OCI-LY1 (cell line): ENCODE data around the gene RNF115.

Source experiments
- CTCF ChIP-seq: fragments of 200-600 bp; sonication (generic), shearing (Covaris generic); IDR thresholded peaks from 2 replicates; pipeline ENCODE4 v1.5.1; 2017; ENCODE audit warnings: mild to moderate bottlenecking, antibody characterized with exemption, low read length, moderate library complexity, mixed read lengths
- EZH2 ChIP-seq: fragments of 200-600 bp; sonication (generic), shearing (Covaris generic); IDR thresholded peaks from 2 replicates; pipeline ENCODE4 v1.8.0; 2017; ENCODE audit warnings: borderline replicate concordance, mixed run types, mild to moderate bottlenecking, antibody characterized with exemption, low read length, moderate library complexity, mixed read lengths

- TF ChIP-seq CTCF: no peak
- TF ChIP-seq EZH2: no peak
Observed at GRCh38 chr1:145785547-145785946, 38.3 kb downstream of the RNF115 start.
